ENCODE data around the gene GNL1.
A peak's percentile ranks its signal among the peaks of the same experiment; 100 is the strongest.

Gene GNL1

DNA sequence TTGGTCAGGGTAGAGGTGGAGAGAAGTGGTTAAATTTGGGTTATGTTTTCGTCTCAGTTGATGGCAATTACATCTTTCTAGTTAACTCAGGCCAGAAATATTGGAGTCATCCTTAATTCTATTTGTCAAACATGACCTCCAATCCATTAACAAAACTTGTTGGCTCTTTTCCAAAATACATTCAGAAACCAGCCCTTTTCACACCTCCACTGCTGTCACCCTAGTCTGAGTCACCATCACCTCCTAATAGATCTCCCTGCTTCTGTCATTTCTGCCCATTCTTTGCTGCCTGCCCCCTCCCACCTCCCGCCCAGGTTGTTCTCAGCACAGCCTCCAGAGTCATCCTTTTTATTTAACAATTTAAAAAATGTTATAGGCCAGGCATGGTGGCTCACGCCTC lies 12.0 kb upstream of the GNL1 start:
- Histone ChIP-seq H3K36me3 (ENCODE audit: control insufficient read depth in 2 of 2, insufficient read depth in 1 of 2, low read length in 2 of 2) (peaks cover 0 to 5% of the 10 kb centered on the region in 2 experiments; a peak in 1 of 3 replicates), H3K9me3 (ENCODE audit: control insufficient read depth, insufficient read depth, low read depth, low read length) (no peaks in the 10 kb centered on the region), H3K27ac (ENCODE audit: extremely low read depth, low read depth, low read length) (no peak overlapping the region), H3K4me3 (ENCODE audit: low read depth, low read length) (no peak overlapping the region), H3K4me1 (ENCODE audit: control insufficient read depth, insufficient read depth, low read length) (peaks cover 5% of the 10 kb centered on the region; the same call in 1 of the 2 replicates)
- CTCF ChIA-PET: no interaction called here
- TF ChIP-seq ZNF514 (tag by site-specific recombination; IDR thresholded peaks at IDR 0.05) (no peak), EGR2 (tag by site-specific recombination; IDR thresholded peaks at IDR 0.05; ENCODE audit: low read depth) (peak; percentile 77), ZNF660 (tag by site-specific recombination; IDR thresholded peaks at IDR 0.05) (peak; percentile 66; the same call in 1 of the 2 replicates), INSM2 (tag by site-specific recombination; IDR thresholded peaks at IDR 0.05) (0 out of 2 replicates have a peak, but pooled peaks have one; percentile 19), SP7 (tag by site-specific recombination; IDR thresholded peaks at IDR 0.05) (peak; percentile 89), ZNF558 (tag by site-specific recombination; IDR thresholded peaks at IDR 0.05) (peak; percentile 33; the same call in 1 of the 2 replicates), SP2 (tag by site-specific recombination; IDR thresholded peaks at IDR 0.05) (peak; percentile 48), ZNF324 (tag by site-specific recombination; IDR thresholded peaks at IDR 0.05) (no peak), ZFHX2 (tag by site-specific recombination; conservative IDR thresholded peaks at IDR 0.05) (peak; percentile 82), WT1 (tag by site-specific recombination; IDR thresholded peaks at IDR 0.05) (peak; percentile 76), ZBTB7A (tag by site-specific recombination; IDR thresholded peaks at IDR 0.05; ENCODE audit: low read depth) (no peak), SP3 (tag by site-specific recombination; IDR thresholded peaks at IDR 0.05) (0 out of 2 replicates have a peak, but pooled peaks have one; percentile 43), ZNF629 (tag by site-specific recombination; IDR thresholded peaks at IDR 0.05) (peak; percentile 70), ZNF24 (tag by site-specific recombination; IDR thresholded peaks at IDR 0.05) (0 out of 2 replicates have a peak, but pooled peaks have one; percentile 25), TRIM28 (IDR thresholded peaks at IDR 0.05; ENCODE audit: borderline replicate concordance, low read length) (no peak), TSHZ1 (tag by site-specific recombination; IDR thresholded peaks at IDR 0.05; ENCODE audit: borderline replicate concordance) (no peak), ZBTB17 (tag by site-specific recombination; IDR thresholded peaks at IDR 0.05) (peak; percentile 55), ZNF2 (tag by site-specific recombination; IDR thresholded peaks at IDR 0.05) (no peak), ZNF302 (tag by site-specific recombination; IDR thresholded peaks at IDR 0.05; ENCODE audit: low read depth) (no peak), KLF10 (tag by site-specific recombination; IDR thresholded peaks at IDR 0.05) (peak; percentile 92), ZNF677 (tag by site-specific recombination; IDR thresholded peaks at IDR 0.05) (no peak), KLF9 (tag by site-specific recombination; IDR thresholded peaks at IDR 0.05; ENCODE audit: low read depth) (0 out of 2 replicates have a peak, but pooled peaks have one; percentile 15), GLIS1 (tag by site-specific recombination; IDR thresholded peaks at IDR 0.05) (0 out of 2 replicates have a peak, but pooled peaks have one; percentile 7), ZBTB21 (tag by site-specific recombination; IDR thresholded peaks at IDR 0.05) (0 out of 2 replicates have a peak, but pooled peaks have one; percentile 25), ZNF184 (tag by site-specific recombination; IDR thresholded peaks at IDR 0.05) (peak; percentile 64; the same call in 1 of the 2 replicates), ZNF623 (tag by site-specific recombination; IDR thresholded peaks at IDR 0.05) (no peak), PATZ1 (tag by site-specific recombination; IDR thresholded peaks at IDR 0.05) (peak; percentile 63), OSR2 (tag by site-specific recombination; IDR thresholded peaks at IDR 0.05) (0 out of 2 replicates have a peak, but pooled peaks have one; percentile 49)
- TF ChIP-seq, protein P1, sequence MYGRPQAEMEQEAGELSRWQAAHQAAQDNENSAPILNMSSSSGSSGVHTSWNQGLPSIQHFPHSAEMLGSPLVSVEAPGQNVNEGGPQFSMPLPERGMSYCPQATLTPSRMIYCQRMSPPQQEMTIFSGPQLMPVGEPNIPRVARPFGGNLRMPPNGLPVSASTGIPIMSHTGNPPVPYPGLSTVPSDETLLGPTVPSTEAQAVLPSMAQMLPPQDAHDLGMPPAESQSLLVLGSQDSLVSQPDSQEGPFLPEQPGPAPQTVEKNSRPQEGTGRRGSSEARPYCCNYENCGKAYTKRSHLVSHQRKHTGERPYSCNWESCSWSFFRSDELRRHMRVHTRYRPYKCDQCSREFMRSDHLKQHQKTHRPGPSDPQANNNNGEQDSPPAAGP (tag by site-specific recombination; IDR thresholded peaks at IDR 0.05): peak; percentile 79
- TF ChIP-seq, protein P2, sequence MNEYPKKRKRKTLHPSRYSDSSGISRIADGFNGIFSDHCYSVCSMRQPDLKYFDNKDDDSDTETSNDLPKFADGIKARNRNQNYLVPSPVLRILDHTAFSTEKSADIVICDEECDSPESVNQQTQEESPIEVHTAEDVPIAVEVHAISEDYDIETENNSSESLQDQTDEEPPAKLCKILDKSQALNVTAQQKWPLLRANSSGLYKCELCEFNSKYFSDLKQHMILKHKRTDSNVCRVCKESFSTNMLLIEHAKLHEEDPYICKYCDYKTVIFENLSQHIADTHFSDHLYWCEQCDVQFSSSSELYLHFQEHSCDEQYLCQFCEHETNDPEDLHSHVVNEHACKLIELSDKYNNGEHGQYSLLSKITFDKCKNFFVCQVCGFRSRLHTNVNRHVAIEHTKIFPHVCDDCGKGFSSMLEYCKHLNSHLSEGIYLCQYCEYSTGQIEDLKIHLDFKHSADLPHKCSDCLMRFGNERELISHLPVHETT (tag by site-specific recombination; IDR thresholded peaks at IDR 0.05): peak; percentile 71; the same call in 1 of the 2 replicates
- POLR2A ChIA-PET: no interaction called here

Measured in HEK293 (cell line).